GM12878 (cell line): ENCODE data around the gene RSPRY1. TPM values are rescaled to one million over a fixed set of nuclear protein-coding genes. Genes with fewer than 3 reads are reported as not detected.
A peak's percentile ranks its signal among the peaks of the same experiment; 100 is the strongest.

Source experiments
- ATAC-seq: fragments of 200-7000 bp; cut with Tn5 transposase; 3 replicates; pipeline ENCODE4 v1.9.1; 2020; ENCODE audit warnings: mild to moderate bottlenecking, moderate library complexity
- Bru-seq: library from RNA; stranded (reverse); fragments of 400-500 nt; gene quantifications from one replicate; lab custom pipeline; 2021; lab: Mats Ljungman, UMichigan
- BruChase-seq, 2 experiments: library from RNA; stranded (reverse); fragments of 400-500 nt; gene quantifications; one replicate each; lab custom pipeline; 2021; lab: Mats Ljungman, UMichigan
- BruUV-seq: library from RNA; stranded (reverse); fragments of 400-500 nt; replicated peaks from 2 replicates; lab custom pipeline; 2021; lab: Mats Ljungman, UMichigan
- CTCF ChIA-PET: fragments of 300-600 bp; sonication (Branson Sonifier 250); formaldehyde crosslinking; extraction: SDS; loops from one replicate; lab custom pipeline; 2021; ENCODE audit warnings: inconsistent platforms; lab: Yijun Ruan, JAX
- POLR2A ChIA-PET: fragments of 350-600 bp; formaldehyde crosslinking; extraction: SDS; loops from one replicate; lab custom pipeline; 2021; ENCODE audit warnings: inconsistent platforms; lab: Charles Lee
- RAD21 ChIA-PET: fragments of 300-600 bp; sonication (Branson Sonifier 250); formaldehyde crosslinking; loops from one replicate; lab custom pipeline; 2023; ENCODE audit warnings: antibody characterized with exemption; ENCODE audit not compliant: unreplicated experiment; lab: Charles Lee
- SMC1A ChIA-PET: fragments of 300-600 bp; sonication (Branson Sonifier 250); formaldehyde crosslinking; loops from one replicate; lab custom pipeline; 2023; ENCODE audit not compliant: unreplicated experiment, uncharacterized antibody; lab: Charles Lee
- DNase-seq: peaks from one replicate; pipeline ENCODE4 v3.0.0-alpha.2; 2011; ENCODE audit warnings: low read depth, low spot score
- FAIRE-seq: peaks from 3 replicates; lab custom pipeline; 2011; peaks lifted over from hg19 to GRCh38; lab: Jason Lieb, UNC
- H2AFZ ChIP-seq: 2 replicates; pipeline ENCODE4 v1.6.0; 2011; ENCODE audit warnings: low read depth, low read length, control low read depth; ENCODE audit not compliant: control insufficient read depth
- H3K27ac ChIP-seq: 2 replicates; pipeline ENCODE4 v1.5.1; 2011; ENCODE audit warnings: control low read depth; ENCODE audit not compliant: control insufficient read depth, insufficient read depth
- H3K27me3 ChIP-seq, 2 experiments: replicated peaks in 1 of 2; 2 replicates each; pipeline versions ENCODE4 v1.6.0 to v1.6.1; 2011; ENCODE audit warnings: low read length in 1 of 2; ENCODE audit not compliant: control insufficient read depth in 2 of 2, insufficient read depth in 2 of 2
- H3K36me3 ChIP-seq, 2 experiments: 2 replicates each; pipeline ENCODE4 v1.5.1; 2011; ENCODE audit warnings: low read length in 1 of 2; ENCODE audit not compliant: control insufficient read depth in 2 of 2, insufficient read depth in 2 of 2
- H3K4me1 ChIP-seq: 2 replicates; pipeline ENCODE4 v1.6.1; 2011; ENCODE audit warnings: mild to moderate bottlenecking, low read length, moderate library complexity, mixed read lengths; ENCODE audit not compliant: control insufficient read depth, insufficient read depth
- H3K4me2 ChIP-seq: 2 replicates; pipeline ENCODE4 v1.6.0; 2011; ENCODE audit warnings: control low read depth; ENCODE audit not compliant: control insufficient read depth, insufficient read depth
- H3K4me3 ChIP-seq: fragments of 200-600 bp; sonication (generic); 2 replicates; pipeline ENCODE4 v1.5.1; 2016
- H3K79me2 ChIP-seq: 2 replicates; pipeline ENCODE4 v1.6.0; 2011; ENCODE audit warnings: low read length; ENCODE audit not compliant: control insufficient read depth, insufficient read depth
- H3K9ac ChIP-seq: 2 replicates; pipeline ENCODE4 v1.8.0; 2011; ENCODE audit warnings: low read length, control low read depth, mixed read lengths; ENCODE audit not compliant: control insufficient read depth, insufficient read depth
- H3K9me3 ChIP-seq: replicated peaks from 3 replicates; pipeline ENCODE4 v1.5.1; 2011; ENCODE audit warnings: mild to moderate bottlenecking, low read length; ENCODE audit not compliant: control insufficient read depth, insufficient read depth
- H4K20me1 ChIP-seq: 2 replicates; pipeline ENCODE4 v1.6.0; 2011; ENCODE audit not compliant: control insufficient read depth, insufficient read depth
- NFIC ChIP-seq: IDR thresholded peaks from 2 replicates; pipeline ENCODE4 v1.6.1; 2012; ENCODE audit warnings: low read depth, mild to moderate bottlenecking, inconsistent platforms, low read length, moderate library complexity
- RBBP5 ChIP-seq: fragments of 200-600 bp; sonication (generic); conservative IDR thresholded peaks from 2 replicates; pipeline ENCODE4 v1.6.1; 2016
- RUNX3 ChIP-seq: IDR thresholded peaks from 2 replicates; pipeline ENCODE4 v1.6.1; 2012; ENCODE audit warnings: low read length, inconsistent platforms
- SIN3A ChIP-seq: IDR thresholded peaks from 2 replicates; pipeline ENCODE4 v1.6.1; 2012; ENCODE audit warnings: low read depth, low read length, improper control_type of control experiment
- STAT3 ChIP-seq: IDR thresholded peaks from 2 replicates; pipeline ENCODE4 v1.6.1; 2011; ENCODE audit warnings: low read depth, low read length, improper control_type of control experiment
- TCF12 ChIP-seq: IDR thresholded peaks from 2 replicates; pipeline ENCODE4 v1.6.1; 2011; ENCODE audit warnings: low read depth, mild to moderate bottlenecking, low read length
- WGBS: methylation state at CpG from one replicate; pipeline ENCODE4 v1.1.6; 2016; ENCODE audit warnings: low lambda C conversion rate; ENCODE audit not compliant: insufficient replicate concordance, insufficient coverage; ENCODE audit errors: missing lambda C conversion rate; 5-methylcytosine and 5-hydroxymethylcytosine counted together
- in situ Hi-C: fragments of 300-500 bp; cut with MboI; formaldehyde crosslinking; loops from 9 replicates; pipeline ENCODE4 v1.14.3; 2018; ENCODE audit warnings: mixed read lengths
- intact Hi-C: fragments of 100-400 bp; cut with micrococcal nuclease; formaldehyde crosslinking; loops from one replicate; pipeline ENCODE4 v1.14.2; 2022; ENCODE audit not compliant: unreplicated experiment
- long read RNA-seq, 2 experiments: library from polyadenylated mRNA; unstranded; transcript quantifications; one replicate each; pipeline ENCODE4 v2.0.0, GENCODE V29; 2019 to 2020
- polyA minus RNA-seq, 3 experiments: library from RNA; depleted of rRNA, polyadenylated mRNA; stranded (reverse); fragments of >200 nt; gene quantifications; 2 replicates each; pipeline ENCODE4 v1.2.3, GENCODE V29; 2011
- polyA plus RNA-seq, 11 experiments: library from polyadenylated mRNA; depleted of rRNA in 4 of 11; unstranded in 6 of 11; stranded (reverse) in 5 of 11; fragments of >200 nt; fragmentation: Nextera tagmentation in 4 of 11; fragmentation: Illumina TruSeq in 1 of 11; extraction: Ambion mirVana in 4 of 11; extraction: Trizol in 1 of 11; gene quantifications; 1 replicate in 1 of 11; 2 replicates in 10 of 11; pipeline versions ENCODE4 v1.2.1 to v1.2.3, GENCODE V29; 2011 to 2016; ENCODE audit warnings: inconsistent platforms in 2 of 11, missing spikeins in 2 of 11, low read depth in 1 of 11
- total RNA-seq, 4 experiments: library from RNA; depleted of rRNA in 3 of 4; stranded (reverse); fragments of >200 nt in 3 of 4; fragmentation: Illumina TruSeq in 1 of 4; extraction: Trizol in 1 of 4; gene quantifications; 2 replicates each; pipeline versions ENCODE4 v1.2.1 to v1.2.3, GENCODE V29; 2013 to 2021
- TF ChIP-seq, protein P1 (sequence below): fragments of 450-650 bp; formaldehyde crosslinking; IDR thresholded peaks from 2 replicates; pipeline ENCODE4 v1.4.0; 2022; ENCODE audit warnings: mild to moderate bottlenecking, moderate library complexity
- TF ChIP-seq, protein P2 (sequence below): fragments of 450-650 bp; formaldehyde crosslinking; IDR thresholded peaks from 2 replicates; pipeline ENCODE4 v1.4.0; 2020; ENCODE audit warnings: mild to moderate bottlenecking, moderate library complexity

RSPRY1 gene
- total RNA-seq (2013; cell fraction: nucleolus; rRNA removed) = 126 and 145 TPM in 2 replicates
- 35.0 and 37.5 TPM in 2 replicates for total RNA-seq (2014; rRNA removed)
- total RNA-seq (2014; rRNA removed; fragmentation: Illumina TruSeq; extraction: Trizol) = 41.2 and 44.8 TPM in 2 replicates
- 38.0 and 40.5 TPM in 2 replicates for total RNA-seq (2021)
- polyA plus RNA-seq (2011; ENCODE audit: low read depth) = 26.3 TPM
- 47.7 and 50.8 TPM in 2 replicates for polyA plus RNA-seq (2011; rRNA removed)
- polyA plus RNA-seq (2011; cell fraction: cytosol; rRNA removed) = 28.1 and 32.9 TPM in 2 replicates
- polyA plus RNA-seq (2011; cell fraction: nucleus; rRNA removed) = 33.1 and 59.7 TPM in 2 replicates
- 19.0 and 28.2 TPM in 2 replicates for polyA plus RNA-seq (2012)
- polyA plus RNA-seq (2014; fragmentation: Illumina TruSeq; extraction: Trizol) = 41.8 and 47.7 TPM in 2 replicates
- polyA plus RNA-seq (2014; fragmentation: Nextera tagmentation; extraction: Ambion mirVana) = 10 to 100 TPM; 18.5 to 25.1 TPM
- 24.0 and 29.1 TPM in 2 replicates for polyA plus RNA-seq (2014; rRNA removed)
- 10 to 100 TPM; 44.8 to 57.0 TPM for polyA plus RNA-seq (2016; fragmentation: Nextera tagmentation; extraction: Ambion mirVana)
- polyA minus RNA-seq (2011; rRNA and poly(A)+ RNA removed) = 82.9 and 86.9 TPM in 2 replicates
- 26.6 and 31.1 TPM in 2 replicates for polyA minus RNA-seq (2011; cell fraction: cytosol; rRNA and poly(A)+ RNA removed)
- 41.8 and 66.1 TPM in 2 replicates for polyA minus RNA-seq (2011; cell fraction: nucleus; rRNA and poly(A)+ RNA removed)
- Bru-seq, nascent RNA = percentile 85 among the genes with signal in this experiment
- percentile 89 among the genes with signal in this experiment for BruChase-seq, experiment 1, labeled RNA remaining after a 6-hour chase
- percentile 90 among the genes with signal in this experiment for BruChase-seq, experiment 2, labeled RNA remaining after a 2-hour chase
- long read RNA-seq, experiment 1, transcript RSPRY1-201 (15 exons, 3,547 nt) = major isoform, 7 of 22 reads
- long read RNA-seq, experiment 1, partial matches to known transcripts = 6 of 22 reads
- long read RNA-seq, experiment 1, other reads (novel, unspliced or antisense) = 8 of 22 reads
- long read RNA-seq, experiment 2, transcript RSPRY1-201 (15 exons, 3,547 nt) = major isoform, 63 of 109 reads
- long read RNA-seq, experiment 2, partial matches to known transcripts = 22 of 109 reads
- long read RNA-seq, experiment 2, other reads (novel, unspliced or antisense) = 24 of 109 reads

DNA sequence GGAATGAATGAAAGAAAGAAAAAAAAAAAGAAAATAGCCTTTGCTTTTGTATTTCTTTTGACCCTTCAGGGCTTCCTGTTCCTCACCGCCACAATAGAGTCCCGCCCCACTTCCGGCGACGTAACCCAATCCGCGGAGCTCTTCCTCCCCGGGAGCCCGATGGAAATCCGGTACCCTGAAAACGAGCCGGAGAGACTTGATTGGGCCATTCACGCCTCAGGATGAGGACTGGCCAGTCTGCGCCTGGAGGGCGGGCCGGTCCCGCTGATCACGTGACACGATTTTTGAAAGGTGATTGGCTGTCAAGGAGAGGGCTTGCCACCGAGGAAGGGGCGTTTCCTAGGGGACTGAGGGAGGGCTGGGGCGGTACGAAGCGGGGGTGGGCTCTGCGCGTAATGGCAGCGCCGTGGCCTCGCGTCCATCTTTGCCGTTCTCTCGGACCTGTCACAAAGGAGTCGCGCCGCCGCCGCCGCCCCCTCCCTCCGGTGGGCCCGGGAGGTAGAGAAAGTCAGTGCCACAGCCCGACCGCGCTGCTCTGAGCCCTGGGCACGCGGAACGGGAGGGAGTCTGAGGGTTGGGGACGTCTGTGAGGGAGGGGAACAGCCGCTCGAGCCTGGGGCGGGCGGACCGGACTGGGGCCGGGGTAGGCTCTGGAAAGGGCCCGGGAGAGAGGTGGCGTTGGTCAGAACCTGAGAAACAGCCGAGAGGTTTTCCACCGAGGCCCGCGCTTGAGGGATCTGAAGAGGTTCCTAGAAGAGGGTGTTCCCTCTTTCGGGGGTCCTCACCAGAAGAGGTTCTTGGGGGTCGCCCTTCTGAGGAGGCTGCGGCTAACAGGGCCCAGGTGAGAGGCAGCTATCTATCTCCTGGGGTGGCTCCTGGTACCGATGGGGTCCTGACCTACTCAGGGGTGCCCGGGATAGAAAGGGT lies at the start of gene RSPRY1, which contains the start of gene PSME3IP1:
Gene RSPRY1, plus strand, starts transcription at position 385 of the 927 bp plus-strand sequence. CDS start 18,330 bp downstream, outside the sequence.
Gene PSME3IP1, minus strand, starts transcription at position 95 of the 927 bp plus-strand sequence. CDS start 12,185 bp downstream, outside the sequence.
- H3K79me2 ChIP-seq = peaks cover 91% of the 10 kb centered on the region
- intact Hi-C loops (loop anchor here (2.0 to 5.0 kb wide), 3 partner anchors 113 to 351 kb away; partner anchors contain the start of gene CCDC102A), in situ Hi-C loops (no loop called here)
- H3K27me3 ChIP-seq = no peaks in the 10 kb centered on the region
- peak within 1 kb of the TSS; percentile 89 for H2AFZ ChIP-seq
- no peaks in the 10 kb centered on the region for H4K20me1 ChIP-seq
- ChIA-PET CTCF (interaction anchor here (0.6 to 1.6 kb wide), 9 partner anchors 10 to 1080 kb away, joined by 3 to 4 read pairs (median 3); no protein-coding TSS in a partner anchor), POLR2A (interaction anchor here (0.6 to 2.8 kb wide), 11 partner anchors 8 to 261 kb away, joined by 3 to 10 read pairs (median 4); partner anchors contain the start of genes CIAPIN1 and COQ9), RAD21 (interaction anchor here (0.6 to 3.6 kb wide), 11 partner anchors 19 to 419 kb away, joined by 3 to 20 read pairs (median 4); no protein-coding TSS in a partner anchor), SMC1A (interaction anchor here (0.9 to 1.6 kb wide), 8 partner anchors 11 to 301 kb away, joined by 3 to 4 read pairs (median 3); partner anchors contain the start of gene ARL2BP)
- 1% methylated on average over 57 of the region's 64 CpGs for WGBS
- DNase-seq (peak; percentile 99), FAIRE-seq (peak; percentile 95), ATAC-seq (peak; percentile 92)
- peak within 1 kb of the TSS; percentile 84 for H3K4me3 ChIP-seq
- H3K27ac ChIP-seq = peak within 1 kb of the TSS; percentile 94
- no peaks in the 10 kb centered on the region for H3K9me3 ChIP-seq
- peak within 1 kb of the TSS; percentile 85 for H3K4me2 ChIP-seq
- peaks cover 5% of the 10 kb centered on the region; the same call in 1 of the 2 replicates for H3K4me1 ChIP-seq
- no TSS peak for BruUV-seq
- H3K9ac ChIP-seq = peak within 1 kb of the TSS; percentile 98
- H3K36me3 ChIP-seq = no peaks in the 10 kb centered on the region
- TF ChIP-seq RBBP5 (no peak), STAT3 (no peak), SIN3A (no peak), NFIC (no peak), TCF12 (no peak), RUNX3 (no peak; the same call in 1 of the 2 replicates)
- TF ChIP-seq, protein P1, sequence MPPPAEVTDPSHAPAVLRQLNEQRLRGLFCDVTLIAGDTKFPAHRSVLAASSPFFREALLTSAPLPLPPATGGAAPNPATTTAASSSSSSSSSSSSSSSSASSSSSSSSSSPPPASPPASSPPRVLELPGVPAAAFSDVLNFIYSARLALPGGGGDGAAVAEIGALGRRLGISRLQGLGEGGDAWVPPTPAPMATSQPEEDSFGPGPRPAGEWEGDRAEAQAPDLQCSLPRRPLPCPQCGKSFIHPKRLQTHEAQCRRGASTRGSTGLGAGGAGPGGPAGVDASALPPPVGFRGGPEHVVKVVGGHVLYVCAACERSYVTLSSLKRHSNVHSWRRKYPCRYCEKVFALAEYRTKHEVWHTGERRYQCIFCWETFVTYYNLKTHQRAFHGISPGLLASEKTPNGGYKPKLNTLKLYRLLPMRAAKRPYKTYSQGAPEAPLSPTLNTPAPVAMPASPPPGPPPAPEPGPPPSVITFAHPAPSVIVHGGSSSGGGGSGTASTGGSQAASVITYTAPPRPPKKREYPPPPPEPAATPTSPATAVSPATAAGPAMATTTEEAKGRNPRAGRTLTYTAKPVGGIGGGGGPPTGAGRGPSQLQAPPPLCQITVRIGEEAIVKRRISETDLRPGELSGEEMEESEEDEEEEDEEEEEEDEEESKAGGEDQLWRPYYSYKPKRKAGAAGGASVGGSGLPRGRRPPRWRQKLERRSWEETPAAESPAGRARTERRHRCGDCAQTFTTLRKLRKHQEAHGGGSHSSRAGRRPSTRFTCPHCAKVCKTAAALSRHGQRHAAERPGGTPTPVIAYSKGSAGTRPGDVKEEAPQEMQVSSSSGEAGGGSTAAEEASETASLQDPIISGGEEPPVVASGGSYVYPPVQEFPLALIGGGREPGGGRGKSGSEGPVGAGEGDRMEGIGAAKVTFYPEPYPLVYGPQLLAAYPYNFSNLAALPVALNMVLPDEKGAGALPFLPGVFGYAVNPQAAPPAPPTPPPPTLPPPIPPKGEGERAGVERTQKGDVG (CRISPR knock-in tag) = peak; percentile 96
- TF ChIP-seq, protein P2, sequence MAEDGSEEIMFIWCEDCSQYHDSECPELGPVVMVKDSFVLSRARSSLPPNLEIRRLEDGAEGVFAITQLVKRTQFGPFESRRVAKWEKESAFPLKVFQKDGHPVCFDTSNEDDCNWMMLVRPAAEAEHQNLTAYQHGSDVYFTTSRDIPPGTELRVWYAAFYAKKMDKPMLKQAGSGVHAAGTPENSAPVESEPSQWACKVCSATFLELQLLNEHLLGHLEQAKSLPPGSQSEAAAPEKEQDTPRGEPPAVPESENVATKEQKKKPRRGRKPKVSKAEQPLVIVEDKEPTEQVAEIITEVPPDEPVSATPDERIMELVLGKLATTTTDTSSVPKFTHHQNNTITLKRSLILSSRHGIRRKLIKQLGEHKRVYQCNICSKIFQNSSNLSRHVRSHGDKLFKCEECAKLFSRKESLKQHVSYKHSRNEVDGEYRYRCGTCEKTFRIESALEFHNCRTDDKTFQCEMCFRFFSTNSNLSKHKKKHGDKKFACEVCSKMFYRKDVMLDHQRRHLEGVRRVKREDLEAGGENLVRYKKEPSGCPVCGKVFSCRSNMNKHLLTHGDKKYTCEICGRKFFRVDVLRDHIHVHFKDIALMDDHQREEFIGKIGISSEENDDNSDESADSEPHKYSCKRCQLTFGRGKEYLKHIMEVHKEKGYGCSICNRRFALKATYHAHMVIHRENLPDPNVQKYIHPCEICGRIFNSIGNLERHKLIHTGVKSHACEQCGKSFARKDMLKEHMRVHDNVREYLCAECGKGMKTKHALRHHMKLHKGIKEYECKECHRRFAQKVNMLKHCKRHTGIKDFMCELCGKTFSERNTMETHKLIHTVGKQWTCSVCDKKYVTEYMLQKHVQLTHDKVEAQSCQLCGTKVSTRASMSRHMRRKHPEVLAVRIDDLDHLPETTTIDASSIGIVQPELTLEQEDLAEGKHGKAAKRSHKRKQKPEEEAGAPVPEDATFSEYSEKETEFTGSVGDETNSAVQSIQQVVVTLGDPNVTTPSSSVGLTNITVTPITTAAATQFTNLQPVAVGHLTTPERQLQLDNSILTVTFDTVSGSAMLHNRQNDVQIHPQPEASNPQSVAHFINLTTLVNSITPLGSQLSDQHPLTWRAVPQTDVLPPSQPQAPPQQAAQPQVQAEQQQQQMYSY = peak; percentile 97
